HL-60/S4 treated with retinoic acid at 250 ng/mL for 4 days and 3 days (cell line): Measurements from ENCODE around the gene AMACR.
"Not testable (repeated sequence)": the region's sequence is repeated elsewhere in the genome, so short reads cannot be mapped to it uniquely, and the experiment has no call there.

Experiments
- in situ Hi-C: fragments of 300-500 bp; cut with MboI; formaldehyde crosslinking; loops from 2 replicates; pipeline ENCODE4 v1.7.0; 2022; ENCODE audit warnings: low sequenced_read_pairs

The AMACR gene

GRCh38 chr5:34010146-34010545, 2.3 kb upstream of the AMACR start:
- in situ Hi-C loops: not testable (repeated sequence)

GRCh38 chr5:34009610-34010009, 1.8 kb upstream of the AMACR start:
- in situ Hi-C loops: no loop called here

- in situ Hi-C loops: no loop called here
Measured at GRCh38 chr5:34008802-34009201, 952 bp upstream of the AMACR start.

GRCh38 chr5:34007201-34007620, 639 bp downstream of the AMACR start:
- in situ Hi-C loops: no loop called here

- in situ Hi-C loops: no loop called here
Measured at GRCh38 chr5:34005681-34006080, 2.2 kb downstream of the AMACR start.

- in situ Hi-C loops: no loop called here
Measured at GRCh38 chr5:34005211-34005610, 2.6 kb downstream of the AMACR start.

- in situ Hi-C loops: no loop called here
Measured at GRCh38 chr5:34003941-34004340, 3.9 kb downstream of the AMACR start.

GRCh38 chr5:34002629-34003328, 5.1 kb downstream of the AMACR start:
- in situ Hi-C loops: no loop called here

- in situ Hi-C loops: no loop called here
Measured at GRCh38 chr5:34001241-34001841, 6.5 kb downstream of the AMACR start.

- in situ Hi-C loops: loop anchor here (25.0 kb wide), 1 partner anchor 462 kb away; no protein-coding TSS in a partner anchor
Measured at GRCh38 chr5:33999978-34000377, 7.9 kb downstream of the AMACR start.

- in situ Hi-C loops: loop anchor here (25.0 kb wide), 1 partner anchor 465 kb away; no protein-coding TSS in a partner anchor
Measured at GRCh38 chr5:33997331-33997983, 10.4 kb downstream of the AMACR start.

GRCh38 chr5:33995865-33996264, 12.0 kb downstream of the AMACR start:
- in situ Hi-C loops: loop anchor here (25.0 kb wide), 1 partner anchor 466 kb away; no protein-coding TSS in a partner anchor

- in situ Hi-C loops: loop anchor here (25.0 kb wide), 1 partner anchor 467 kb away; no protein-coding TSS in a partner anchor
Measured at GRCh38 chr5:33994845-33995244, 13.0 kb downstream of the AMACR start.

- in situ Hi-C loops: loop anchor here (25.0 kb wide), 1 partner anchor 469 kb away; no protein-coding TSS in a partner anchor
Measured at GRCh38 chr5:33992864-33993263, 15.0 kb downstream of the AMACR start.

GRCh38 chr5:33985447-33985846, 22.4 kb downstream of the AMACR start:
- in situ Hi-C loops: loop anchor here (25.0 kb wide), 1 partner anchor 477 kb away; no protein-coding TSS in a partner anchor

- in situ Hi-C loops: loop anchor here (25.0 kb wide), 1 partner anchor 478 kb away; no protein-coding TSS in a partner anchor
Measured at GRCh38 chr5:33984671-33985124, 23.2 kb downstream of the AMACR start, which contains the start of gene SLC45A2. SLC45A2 (minus strand) TSS chr5:33984693; CDS start chr5:33984583, 110 bp downstream.

- in situ Hi-C loops: loop anchor here (25.0 kb wide), 1 partner anchor 478 kb away; no protein-coding TSS in a partner anchor
Measured at GRCh38 chr5:33984178-33984577, 23.7 kb downstream of the AMACR start.

- in situ Hi-C loops: loop anchor here (25.0 kb wide), 1 partner anchor 481 kb away; no protein-coding TSS in a partner anchor
Measured at GRCh38 chr5:33981408-33982162, 26.3 kb downstream of the AMACR start.

GRCh38 chr5:33980030-33980429, 27.8 kb downstream of the AMACR start:
- in situ Hi-C loops: loop anchor here (25.0 kb wide), 1 partner anchor 482 kb away; no protein-coding TSS in a partner anchor

- in situ Hi-C loops: loop anchor here (25.0 kb wide), 1 partner anchor 484 kb away; no protein-coding TSS in a partner anchor
Measured at GRCh38 chr5:33978306-33978705, 29.5 kb downstream of the AMACR start.
